ENCODE data around the gene EXOC7. TPM values are rescaled to one million over a fixed set of nuclear protein-coding genes. Genes with fewer than 3 reads are reported as not detected.

The EXOC7 gene
- total and polyA plus RNA-seq, 10 donors = 26.2 to 128 (median 90.8) TPM

- H3K36me3 ChIP-seq = peaks cover 0 to 18% (median 4%) of the 10 kb centered on the region in 6 donors
- H3K27ac ChIP-seq = no peak overlapping the region
- intact Hi-C loops (cut with DNase I; ENCODE audit: low total_unique reads) = no loop called here
- H3K4me3 ChIP-seq = no peak overlapping the region
- 90 to 97% (median 94%) methylated on average over 6 of the region's 6 CpGs for WGBS, 5 donors
- peaks cover 0 to 13% (median 0%) of the 10 kb centered on the region in 7 donors for H3K27me3 ChIP-seq (replicated peaks in 1 of 7)
- H3K4me1 ChIP-seq = peaks cover 12 to 25% (median 17%) of the 10 kb centered on the region in 6 donors
- DNase-seq = no peak
- TF ChIP-seq CTCF (IDR thresholded peaks at IDR 0.05 in 8 of 11, conservative IDR thresholded peaks at IDR 0.05 in 3 of 11) = no peak
- TF ChIP-seq POLR2A (IDR thresholded peaks at IDR 0.05) = no peak
- no peak for TF ChIP-seq POLR2AphosphoS5 (IDR thresholded peaks at IDR 0.05)
- no peaks in the 10 kb centered on the region for H3K9me3 ChIP-seq
Measured at GRCh38 chr17:76033139-76033538, 70.4 kb downstream of the EXOC7 start.

GRCh38 chr17:76032780-76033108 is 70.8 kb downstream of the EXOC7 start:
- no peak for TF ChIP-seq POLR2AphosphoS5 (IDR thresholded peaks at IDR 0.05)
- no peak for TF ChIP-seq POLR2A (IDR thresholded peaks at IDR 0.05)
- TF ChIP-seq CTCF (IDR thresholded peaks at IDR 0.05 in 8 of 11, conservative IDR thresholded peaks at IDR 0.05 in 3 of 11) = no peak
- Histone ChIP-seq H3K4me3 (no peak overlapping the region), H3K36me3 (peaks cover 0 to 14% (median 1%) of the 10 kb centered on the region in 6 donors), H3K27ac (no peak overlapping the region), H3K27me3 (replicated peaks in 1 of 7) (peaks cover 0 to 13% (median 0%) of the 10 kb centered on the region in 7 donors), H3K4me1 (peaks cover 12 to 25% (median 17%) of the 10 kb centered on the region in 6 donors), H3K9me3 (no peaks in the 10 kb centered on the region)
- WGBS, 5 donors = 87 to 97% (median 90%) methylated on average over 5 of the region's 5 CpGs
- intact Hi-C loops (cut with DNase I; ENCODE audit: low total_unique reads) = no loop called here
- no peak for DNase-seq

GRCh38 chr17:76032073-76032779 is 71.4 kb downstream of the EXOC7 start:
- intact Hi-C loops (cut with DNase I; ENCODE audit: low total_unique reads) = no loop called here
- Histone ChIP-seq H3K4me3 (no peak overlapping the region), H3K36me3 (peaks cover 0 to 9% (median 0%) of the 10 kb centered on the region in 6 donors), H3K4me1 (peaks cover 12 to 25% (median 17%) of the 10 kb centered on the region in 6 donors), H3K27ac (no peak overlapping the region), H3K27me3 (replicated peaks in 1 of 7) (peaks cover 0 to 13% (median 0%) of the 10 kb centered on the region in 7 donors), H3K9me3 (no peaks in the 10 kb centered on the region)
- no peak for TF ChIP-seq CTCF (IDR thresholded peaks at IDR 0.05 in 8 of 11, conservative IDR thresholded peaks at IDR 0.05 in 3 of 11)
- no peak for TF ChIP-seq POLR2AphosphoS5 (IDR thresholded peaks at IDR 0.05)
- no peak for TF ChIP-seq POLR2A (IDR thresholded peaks at IDR 0.05)
- DNase-seq = no peak
- 78 to 88% (median 86%) methylated on average over 18 to 20 of the region's 20 CpGs for WGBS, 5 donors

Small RNAs within 50 kb of the gene (microRNA-seq; reads per million reads assigned to microRNA genes)
- gene MIR6868 = 2.0 to 2.2 (median 2.1) reads per million in 3 donors

Small RNAs within 50 kb of the gene (small RNA-seq; reads per million reads assigned to genes)
- gene MIR6868 = 0 to 0.08 (median 0.03) reads per million in 4 donors

Other genes starting within 250 kb of the EXOC7 start
- 100 to 1,000 TPM in 4 of 7 donors, 10 to 100 TPM in 3; 46.7 to 144 (median 125) TPM for gene WBP2, start 248.5 kb downstream of the EXOC7 start, total RNA-seq
- gene WBP2, start 248.5 kb downstream of the EXOC7 start, polyA plus RNA-seq = 100 to 1,000 TPM in 1 of 3 donors, 10 to 100 TPM in 2; 70.2 to 104 (median 74.1) TPM
- 10 to 100 TPM; 30.8 to 73.8 (median 38.5) TPM for gene TRIM47, start 225.2 kb downstream of the EXOC7 start, total RNA-seq
- 10 to 100 TPM; 28.1 to 42.0 (median 28.4) TPM for gene TRIM47, start 225.2 kb downstream of the EXOC7 start, polyA plus RNA-seq
- 10 to 100 TPM; 20.0 to 26.5 (median 23.5) TPM for gene TRIM65, start 206.8 kb downstream of the EXOC7 start, total RNA-seq
- gene TRIM65, start 206.8 kb downstream of the EXOC7 start, polyA plus RNA-seq = 10 to 100 TPM in 2 of 3 donors, 1 to 10 TPM in 1; 9.0 to 28.2 (median 11.6) TPM
- gene MRPL38, start 198.9 kb downstream of the EXOC7 start, total RNA-seq = 10 to 100 TPM; 40.1 to 90.6 (median 74.7) TPM
- 10 to 100 TPM; 59.3 to 90.3 (median 80.8) TPM for gene MRPL38, start 198.9 kb downstream of the EXOC7 start, polyA plus RNA-seq
- gene FBF1, start 162.7 kb downstream of the EXOC7 start, total RNA-seq = 10 to 100 TPM in 4 of 7 donors, 1 to 10 TPM in 3; 7.7 to 16.0 (median 10.3) TPM
- 10 to 100 TPM in 1 of 3 donors, 1 to 10 TPM in 2; 5.2 to 14.4 (median 7.3) TPM for gene FBF1, start 162.7 kb downstream of the EXOC7 start, polyA plus RNA-seq
- gene ACOX1, start 124.6 kb downstream of the EXOC7 start, total RNA-seq = 10 to 100 TPM; 36.0 to 60.2 (median 45.9) TPM
- 1 to 10 TPM; 6.3 to 9.8 (median 6.8) TPM for gene ACOX1, start 124.6 kb downstream of the EXOC7 start, polyA plus RNA-seq
- gene TEN1, start 124.5 kb downstream of the EXOC7 start, total RNA-seq = 10 to 100 TPM in 5 of 7 donors, 1 to 10 TPM in 2; 6.0 to 20.8 (median 13.4) TPM
- gene TEN1, start 124.5 kb downstream of the EXOC7 start, polyA plus RNA-seq = 10 to 100 TPM; 25.7 to 38.7 (median 34.8) TPM
- 10 to 100 TPM in 2 of 7 donors, 1 to 10 TPM in 5; 6.7 to 12.0 (median 7.1) TPM for gene CDK3, start 102.9 kb downstream of the EXOC7 start, total RNA-seq
- 10 to 100 TPM; 13.8 to 39.8 (median 31.2) TPM for gene CDK3, start 102.9 kb downstream of the EXOC7 start, polyA plus RNA-seq
- gene EVPL, start 76.5 kb downstream of the EXOC7 start, total RNA-seq = under 1 TPM in 4 of 7 donors, not detected in 3; 0.06 to 0.56 (median 0.20) TPM
- under 1 TPM; 0.04 to 0.29 (median 0.05) TPM for gene EVPL, start 76.5 kb downstream of the EXOC7 start, polyA plus RNA-seq
- gene SRP68, start 31.3 kb downstream of the EXOC7 start, total RNA-seq = 10 to 100 TPM; 39.4 to 62.0 (median 56.1) TPM
- 10 to 100 TPM; 24.5 to 40.9 (median 26.8) TPM for gene SRP68, start 31.3 kb downstream of the EXOC7 start, polyA plus RNA-seq
- under 1 TPM in 3 of 7 donors, not detected in 4; 0.26 to 0.93 (median 0.51) TPM for gene GALR2, start 29.0 kb downstream of the EXOC7 start, total RNA-seq
- under 1 TPM in 1 of 3 donors, not detected in 2; 0.06 TPM for gene GALR2, start 29.0 kb downstream of the EXOC7 start, polyA plus RNA-seq
- gene ZACN, start 24.6 kb downstream of the EXOC7 start, total RNA-seq = under 1 TPM in 2 of 7 donors, not detected in 5; 0.17 to 0.27 TPM
- gene ZACN, start 24.6 kb downstream of the EXOC7 start, polyA plus RNA-seq = 1 to 10 TPM; 1.0 to 1.9 (median 1.4) TPM
- under 1 TPM in 1 of 7 donors, not detected in 6; 0.13 TPM for gene FOXJ1, start 37.5 kb upstream of the EXOC7 start, total RNA-seq
- gene FOXJ1, start 37.5 kb upstream of the EXOC7 start, polyA plus RNA-seq = under 1 TPM in 1 of 3 donors, not detected in 2; 0.05 TPM
- gene RNF157, start 136.7 kb upstream of the EXOC7 start, total RNA-seq = 10 to 100 TPM in 3 of 7 donors, 1 to 10 TPM in 4; 6.8 to 13.0 (median 8.6) TPM
- 1 to 10 TPM in 2 of 3 donors, under 1 TPM in 1; 0.89 to 2.0 (median 1.1) TPM for gene RNF157, start 136.7 kb upstream of the EXOC7 start, polyA plus RNA-seq
- gene UBALD2, start 161.6 kb upstream of the EXOC7 start, total RNA-seq = 10 to 100 TPM; 28.9 to 91.3 (median 63.8) TPM
- 10 to 100 TPM; 42.5 to 54.7 (median 43.8) TPM for gene UBALD2, start 161.6 kb upstream of the EXOC7 start, polyA plus RNA-seq
- 1 to 10 TPM; 1.3 to 3.1 (median 2.7) TPM for gene QRICH2, start 204.5 kb upstream of the EXOC7 start, total RNA-seq
- gene QRICH2, start 204.5 kb upstream of the EXOC7 start, polyA plus RNA-seq = 1 to 10 TPM; 2.4 to 2.7 (median 2.5) TPM